GM12873 (cell line): ENCODE data around the gene ABLIM2.

Experiments
- CTCF ChIP-seq: IDR thresholded peaks from 2 replicates; pipeline ENCODE4 v1.5.1; 2012; ENCODE audit warnings: low read depth, mild to moderate bottlenecking, moderate library complexity, low read length, control low read depth; ENCODE audit not compliant: insufficient read depth; ENCODE audit errors: missing control alignments

The ABLIM2 gene

GRCh38 chr4:8158710-8159536 is at the start of gene ABLIM2:
Gene ABLIM2, minus strand, starts transcription at chr4:8158813. Its CDS starts 124 bp downstream, at chr4:8158689.
- no peak for TF ChIP-seq CTCF

- no peak for TF ChIP-seq CTCF
Observed at GRCh38 chr4:8207314-8207713, 48.7 kb upstream of the ABLIM2 start.

GRCh38 chr4:8205749-8206611 is 47.4 kb upstream of the ABLIM2 start:
- TF ChIP-seq CTCF, result no peak

- no peak for TF ChIP-seq CTCF
Observed at GRCh38 chr4:8205241-8205707, 46.7 kb upstream of the ABLIM2 start.

- no peak for TF ChIP-seq CTCF
Observed at GRCh38 chr4:8204576-8205227, 46.1 kb upstream of the ABLIM2 start.

GRCh38 chr4:8203817-8204216 is 45.2 kb upstream of the ABLIM2 start:
- no peak for TF ChIP-seq CTCF

GRCh38 chr4:8203052-8203401 is 44.4 kb upstream of the ABLIM2 start:
- TF ChIP-seq CTCF, result no peak
